KMS-11 (cell line): ENCODE data around the gene MED13L.

Experiments used
- H2AFZ ChIP-seq: fragments of 200-600 bp; sonication (generic); 2 replicates; pipeline ENCODE4 v1.6.1; 2016; ENCODE audit warnings: antibody characterized with exemption, mixed run types, low read depth
- H3K27ac ChIP-seq: fragments of 200-600 bp; sonication (generic); 2 replicates; pipeline ENCODE4 v1.6.1; 2016; ENCODE audit warnings: mild to moderate bottlenecking, mixed run types
- H3K27me3 ChIP-seq: fragments of 200-600 bp; sonication (generic); 2 replicates; pipeline ENCODE4 v1.6.1; 2017; ENCODE audit warnings: mild to moderate bottlenecking, low read depth, mixed run types, moderate library complexity; ENCODE audit not compliant: insufficient read depth
- H3K36me3 ChIP-seq: fragments of 200-600 bp; sonication (generic); 2 replicates; pipeline ENCODE4 v1.6.1; 2017; ENCODE audit warnings: mild to moderate bottlenecking, mixed run types; ENCODE audit not compliant: insufficient read depth
- H3K4me1 ChIP-seq: fragments of 200-600 bp; sonication (generic); 2 replicates; pipeline ENCODE4 v1.6.1; 2016; ENCODE audit warnings: mild to moderate bottlenecking, low read depth, mixed run types; ENCODE audit not compliant: poor library complexity, severe bottlenecking
- H3K4me2 ChIP-seq: fragments of 200-600 bp; sonication (generic); 2 replicates; pipeline ENCODE4 v1.7.0; 2016; ENCODE audit warnings: mild to moderate bottlenecking, mixed run types
- H3K4me3 ChIP-seq: fragments of 200-600 bp; sonication (generic); IDR thresholded peaks from 2 replicates; pipeline ENCODE4 v1.6.1; 2017; ENCODE audit warnings: low read depth, low read length, mixed read lengths; ENCODE audit not compliant: insufficient read depth
- H3K79me2 ChIP-seq: fragments of 200-600 bp; sonication (generic); 2 replicates; pipeline ENCODE4 v1.6.1; 2016; ENCODE audit warnings: low read depth, mixed run types; ENCODE audit not compliant: insufficient read depth
- H3K9ac ChIP-seq: fragments of 200-600 bp; sonication (generic); 2 replicates; pipeline ENCODE4 v1.6.1; 2016; ENCODE audit warnings: mild to moderate bottlenecking, mixed run types
- H4K20me1 ChIP-seq: fragments of 200-600 bp; sonication (generic); 2 replicates; pipeline ENCODE4 v1.6.1; 2016; ENCODE audit warnings: mild to moderate bottlenecking, mixed run types; ENCODE audit not compliant: insufficient read depth
- CTCF ChIP-seq: fragments of 200-600 bp; sonication (generic); conservative IDR thresholded peaks from 2 replicates; pipeline ENCODE4 v1.6.1; 2017; ENCODE audit warnings: low read depth, mild to moderate bottlenecking, antibody characterized with exemption, low read length, moderate library complexity, mixed read lengths

The MED13L gene

DNA sequence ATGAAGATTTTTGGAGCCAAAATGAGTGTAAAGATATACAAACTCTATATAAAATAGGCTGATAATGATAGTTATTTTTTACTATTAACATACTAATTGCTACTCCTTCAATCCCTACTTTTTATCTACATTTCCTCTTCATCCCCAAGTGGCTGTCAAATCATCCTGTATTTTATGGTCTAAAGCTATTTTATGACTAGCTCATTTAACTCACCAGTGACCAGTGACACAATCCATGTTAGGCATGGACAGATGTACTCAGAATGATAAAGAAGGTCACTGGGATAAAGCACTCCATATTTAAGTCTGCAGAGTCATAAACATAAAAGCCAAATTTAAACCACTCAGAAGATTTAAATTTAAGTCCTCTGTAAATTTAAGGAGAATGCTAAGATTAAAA, 183.0 kb downstream of the MED13L start:
- Histone ChIP-seq H4K20me1 (no peaks in the 10 kb centered on the region), H3K4me1 (peaks cover 6% of the 10 kb centered on the region), H3K9ac (no peak overlapping the region), H3K36me3 (no peaks in the 10 kb centered on the region), H3K4me2 (no peak overlapping the region), H3K27me3 (no peaks in the 10 kb centered on the region), H3K79me2 (no peaks in the 10 kb centered on the region), H3K4me3 (no peak overlapping the region), H3K27ac (no peak overlapping the region), H2AFZ (no peak overlapping the region)
- TF ChIP-seq CTCF: no peak

DNA sequence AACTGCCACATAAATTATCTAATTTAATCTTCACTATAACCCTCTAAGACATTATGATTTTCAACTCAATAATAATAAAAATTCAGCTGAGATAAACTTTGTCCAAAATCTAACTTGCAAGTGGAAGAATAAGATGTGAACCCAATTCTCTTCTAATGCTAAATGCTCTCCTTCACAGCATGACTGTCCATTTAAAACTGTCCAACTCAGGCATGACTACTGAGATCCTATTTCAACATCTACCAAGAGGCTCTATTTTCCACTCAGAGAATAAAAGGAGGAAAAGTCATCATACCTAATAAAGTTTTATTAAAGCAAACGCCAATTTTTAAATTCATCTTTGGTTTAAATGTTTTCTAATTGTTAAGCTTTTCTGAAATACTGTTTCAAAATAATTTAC, 183.6 kb downstream of the MED13L start:
- no peak for TF ChIP-seq CTCF
- Histone ChIP-seq H3K9ac (no peak overlapping the region), H3K27ac (no peak overlapping the region), H3K4me2 (no peak overlapping the region), H3K4me3 (no peak overlapping the region), H4K20me1 (no peaks in the 10 kb centered on the region), H3K4me1 (peaks cover 12% of the 10 kb centered on the region), H3K79me2 (no peaks in the 10 kb centered on the region), H3K36me3 (no peaks in the 10 kb centered on the region), H3K27me3 (no peaks in the 10 kb centered on the region), H2AFZ (no peak overlapping the region)

GRCh38 chr12:116092776-116093175, 184.7 kb downstream of the MED13L start:
- Histone ChIP-seq H3K36me3 (no peaks in the 10 kb centered on the region), H3K4me3 (no peak overlapping the region), H3K27me3 (no peaks in the 10 kb centered on the region), H3K27ac (no peak overlapping the region), H2AFZ (no peak overlapping the region), H3K9ac (no peak overlapping the region), H3K79me2 (no peaks in the 10 kb centered on the region), H4K20me1 (no peaks in the 10 kb centered on the region), H3K4me1 (peaks cover 23% of the 10 kb centered on the region), H3K4me2 (no peak overlapping the region)
- TF ChIP-seq CTCF: no peak

DNA sequence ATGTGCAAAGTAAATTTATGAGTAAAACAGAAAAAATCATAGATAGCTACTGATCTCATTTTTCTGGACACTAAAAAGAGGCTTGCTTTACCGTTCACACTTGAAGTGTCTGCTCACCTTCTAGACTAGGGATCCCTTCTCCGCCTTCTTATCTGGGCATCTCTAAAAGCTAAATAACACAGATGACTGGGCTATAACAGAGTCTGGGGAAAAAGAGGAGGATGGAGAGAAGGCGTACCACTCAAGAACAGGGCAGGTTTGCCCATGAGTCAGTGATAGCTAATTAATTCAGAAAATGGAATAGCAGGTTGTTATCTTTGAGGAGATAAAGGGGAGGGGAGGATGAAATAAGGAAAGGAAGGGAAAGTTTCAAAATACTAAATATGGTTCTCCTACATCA, 185.3 kb downstream of the MED13L start:
- Histone ChIP-seq H3K27ac (no peak overlapping the region), H2AFZ (no peak overlapping the region), H3K27me3 (no peaks in the 10 kb centered on the region), H3K4me1 (peaks cover 29% of the 10 kb centered on the region), H3K36me3 (no peaks in the 10 kb centered on the region), H4K20me1 (no peaks in the 10 kb centered on the region), H3K79me2 (0 out of 2 replicates have a peak, but pooled peaks cover 3% of the 10 kb centered on the region), H3K9ac (no peak overlapping the region), H3K4me2 (no peak overlapping the region), H3K4me3 (no peak overlapping the region)
- TF ChIP-seq CTCF: no peak
